ENCODE measurements around the gene KHDRBS1.
A peak's percentile ranks its signal among the peaks of the same experiment; 100 is the strongest.

DNA sequence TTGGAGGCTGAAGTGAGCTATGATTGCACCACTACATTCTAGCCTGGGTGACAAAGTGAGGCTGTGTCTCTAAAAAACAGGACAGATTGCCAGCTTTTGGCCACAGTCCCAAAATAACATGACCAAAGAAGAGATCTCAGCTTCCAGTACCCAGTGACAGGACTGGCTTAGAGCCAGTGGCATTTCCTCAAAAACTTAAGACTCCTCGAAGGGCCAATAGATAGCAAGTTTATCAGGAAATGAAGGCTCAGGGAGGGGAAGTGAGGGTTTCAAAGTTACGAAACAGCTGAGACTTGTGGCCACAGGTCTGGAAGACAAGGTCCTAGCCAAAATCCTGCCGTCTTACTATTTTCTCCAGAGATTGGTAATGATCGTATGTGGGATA lies 52.8 kb downstream of the KHDRBS1 start:
- TF ChIP-seq ZNF37A (tag by site-specific recombination; IDR thresholded peaks at IDR 0.05) (no peak), ZNF510 (tag by site-specific recombination; IDR thresholded peaks at IDR 0.05; ENCODE audit: insufficient replicate concordance) (no peak), ZNF658 (tag by site-specific recombination; IDR thresholded peaks at IDR 0.05) (no peak), ZNF157 (tag by site-specific recombination; IDR thresholded peaks at IDR 0.05) (no peak), ZEB2 (tag by site-specific recombination; IDR thresholded peaks at IDR 0.05) (peak; percentile 61), ZNF174 (tag by site-specific recombination; IDR thresholded peaks at IDR 0.05) (no peak), YY1 (tag by site-specific recombination; IDR thresholded peaks at IDR 0.05) (no peak), ZFP41 (tag by site-specific recombination; IDR thresholded peaks at IDR 0.05; ENCODE audit: borderline replicate concordance) (no peak), ZFHX2 (tag by site-specific recombination; conservative IDR thresholded peaks at IDR 0.05) (no peak), ZFP69B (tag by site-specific recombination; IDR thresholded peaks at IDR 0.05) (no peak), SCRT2 (tag by site-specific recombination; IDR thresholded peaks at IDR 0.05) (no peak; the same call in 1 of the 2 replicates), ZNF175 (tag by site-specific recombination; IDR thresholded peaks at IDR 0.05) (no peak)
- TF ChIP-seq, protein P1, sequence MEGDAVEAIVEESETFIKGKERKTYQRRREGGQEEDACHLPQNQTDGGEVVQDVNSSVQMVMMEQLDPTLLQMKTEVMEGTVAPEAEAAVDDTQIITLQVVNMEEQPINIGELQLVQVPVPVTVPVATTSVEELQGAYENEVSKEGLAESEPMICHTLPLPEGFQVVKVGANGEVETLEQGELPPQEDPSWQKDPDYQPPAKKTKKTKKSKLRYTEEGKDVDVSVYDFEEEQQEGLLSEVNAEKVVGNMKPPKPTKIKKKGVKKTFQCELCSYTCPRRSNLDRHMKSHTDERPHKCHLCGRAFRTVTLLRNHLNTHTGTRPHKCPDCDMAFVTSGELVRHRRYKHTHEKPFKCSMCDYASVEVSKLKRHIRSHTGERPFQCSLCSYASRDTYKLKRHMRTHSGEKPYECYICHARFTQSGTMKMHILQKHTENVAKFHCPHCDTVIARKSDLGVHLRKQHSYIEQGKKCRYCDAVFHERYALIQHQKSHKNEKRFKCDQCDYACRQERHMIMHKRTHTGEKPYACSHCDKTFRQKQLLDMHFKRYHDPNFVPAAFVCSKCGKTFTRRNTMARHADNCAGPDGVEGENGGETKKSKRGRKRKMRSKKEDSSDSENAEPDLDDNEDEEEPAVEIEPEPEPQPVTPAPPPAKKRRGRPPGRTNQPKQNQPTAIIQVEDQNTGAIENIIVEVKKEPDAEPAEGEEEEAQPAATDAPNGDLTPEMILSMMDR (tag by site-specific recombination; IDR thresholded peaks at IDR 0.05) = no peak
- TF ChIP-seq, protein P2, sequence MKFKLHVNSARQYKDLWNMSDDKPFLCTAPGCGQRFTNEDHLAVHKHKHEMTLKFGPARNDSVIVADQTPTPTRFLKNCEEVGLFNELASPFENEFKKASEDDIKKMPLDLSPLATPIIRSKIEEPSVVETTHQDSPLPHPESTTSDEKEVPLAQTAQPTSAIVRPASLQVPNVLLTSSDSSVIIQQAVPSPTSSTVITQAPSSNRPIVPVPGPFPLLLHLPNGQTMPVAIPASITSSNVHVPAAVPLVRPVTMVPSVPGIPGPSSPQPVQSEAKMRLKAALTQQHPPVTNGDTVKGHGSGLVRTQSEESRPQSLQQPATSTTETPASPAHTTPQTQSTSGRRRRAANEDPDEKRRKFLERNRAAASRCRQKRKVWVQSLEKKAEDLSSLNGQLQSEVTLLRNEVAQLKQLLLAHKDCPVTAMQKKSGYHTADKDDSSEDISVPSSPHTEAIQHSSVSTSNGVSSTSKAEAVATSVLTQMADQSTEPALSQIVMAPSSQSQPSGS (tag by site-specific recombination; IDR thresholded peaks at IDR 0.05; ENCODE audit: low read depth) = no peak
